SIG-M5 (cell line): Measurements from ENCODE around the gene RGS7.
"Not testable (repeated sequence)": the region's sequence is repeated elsewhere in the genome, so short reads cannot be mapped to it uniquely, and the experiment has no call there.

Source experiments
- DNase-seq: peaks from one replicate; lab custom pipeline; 2025; lab: John Stamatoyannopoulos, UW

RGS7 gene

DNA sequence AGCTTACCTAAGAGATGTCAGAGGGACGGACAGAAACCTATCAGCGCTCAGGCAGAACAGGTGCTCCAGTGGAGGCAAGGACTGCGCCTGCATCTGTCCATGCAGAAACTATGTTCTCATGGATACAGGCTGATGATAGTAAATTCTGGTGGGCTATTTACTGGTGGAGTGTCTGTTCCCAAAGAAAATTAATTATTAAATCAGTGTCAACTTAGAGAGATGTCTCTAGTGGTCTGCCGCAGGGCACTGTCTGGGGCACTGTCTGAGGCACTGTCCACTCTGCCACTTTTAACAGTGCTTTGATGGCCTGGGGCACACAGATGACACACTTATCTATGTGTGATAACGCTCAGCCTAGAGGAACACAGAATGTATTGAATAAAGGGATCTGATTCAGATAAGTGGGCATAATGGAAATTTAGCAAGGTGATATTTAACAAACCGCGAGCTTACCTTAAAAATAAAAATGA, 148.1 kb downstream of the RGS7 start:
- DNase-seq = no peak

DNA sequence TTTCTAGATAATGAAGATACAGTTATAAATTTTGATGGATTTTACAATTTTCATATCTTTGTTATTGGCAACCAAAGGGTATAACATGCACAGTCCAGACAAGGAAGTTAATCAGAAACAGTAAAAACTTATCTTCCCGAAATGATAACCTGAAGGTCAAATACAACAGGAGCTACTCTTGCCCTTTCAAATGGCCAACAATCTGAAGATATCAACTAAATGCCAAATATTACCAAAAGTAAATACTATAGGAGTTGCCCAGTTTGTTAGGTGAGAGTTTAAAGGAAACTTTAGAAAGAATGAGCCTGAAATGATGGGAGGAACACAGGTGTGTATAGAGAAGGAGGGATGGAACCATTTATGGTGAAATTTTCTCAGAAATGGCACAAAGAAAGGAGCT, 153.2 kb downstream of the RGS7 start:
- no peak for DNase-seq

DNA sequence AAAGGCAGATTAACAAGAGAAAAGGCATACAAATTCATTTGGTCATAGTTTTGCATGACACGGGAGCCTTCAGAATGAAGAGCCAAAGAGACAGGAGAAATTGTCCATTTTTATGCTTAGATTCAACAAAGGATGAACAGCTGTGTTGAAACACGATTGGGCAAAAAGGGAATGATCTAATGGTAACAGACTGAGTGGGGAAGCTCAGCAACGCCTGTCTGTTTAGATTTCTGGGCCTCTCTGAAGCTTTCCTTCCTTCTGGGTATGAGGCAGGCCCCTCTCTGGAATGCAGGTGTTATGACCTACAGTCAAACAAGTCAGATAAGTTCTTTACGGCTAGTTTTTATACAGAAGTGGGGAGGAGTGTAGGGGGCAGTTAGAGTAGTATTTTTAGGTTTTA, 154.6 kb downstream of the RGS7 start:
- DNase-seq = no peak

DNA sequence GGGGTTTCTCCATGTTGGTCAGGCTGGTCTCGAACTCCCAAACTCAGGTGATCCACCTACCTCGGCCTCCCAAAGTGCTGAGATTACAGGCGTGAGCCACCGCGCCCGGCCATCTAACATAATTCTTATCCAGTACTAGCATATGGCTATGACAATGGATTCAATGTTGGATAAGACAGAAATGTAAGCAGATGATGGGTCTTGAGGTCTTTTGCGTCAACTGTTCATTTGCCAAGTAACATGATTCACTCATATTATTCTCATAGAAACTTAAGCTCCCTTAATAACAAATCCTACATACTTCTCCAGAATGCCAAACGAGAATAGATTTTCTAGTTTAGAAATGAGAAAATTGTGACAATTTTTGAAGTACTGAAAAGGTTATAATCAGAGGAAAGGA, 170.3 kb downstream of the RGS7 start:
- no peak for DNase-seq

DNA sequence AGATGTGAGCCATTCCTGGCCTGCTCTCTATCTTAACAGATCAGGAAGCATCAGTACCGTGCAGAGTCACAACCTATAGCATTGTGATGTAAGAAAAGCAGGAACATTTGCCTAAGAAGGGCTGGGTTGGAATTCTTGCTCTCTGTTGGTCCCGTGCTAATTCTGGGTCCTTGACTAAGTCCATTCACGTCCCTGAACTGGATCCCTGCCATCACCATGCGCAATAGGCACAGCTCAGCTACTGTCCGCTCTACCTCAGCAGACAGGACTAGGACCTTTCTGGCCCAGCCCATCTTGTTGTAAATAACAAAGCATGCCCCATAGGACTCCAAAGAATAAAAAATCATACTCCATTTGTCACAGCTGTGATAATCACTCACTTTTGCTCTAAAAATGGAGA, 175.0 kb downstream of the RGS7 start:
- no peak for DNase-seq

DNA sequence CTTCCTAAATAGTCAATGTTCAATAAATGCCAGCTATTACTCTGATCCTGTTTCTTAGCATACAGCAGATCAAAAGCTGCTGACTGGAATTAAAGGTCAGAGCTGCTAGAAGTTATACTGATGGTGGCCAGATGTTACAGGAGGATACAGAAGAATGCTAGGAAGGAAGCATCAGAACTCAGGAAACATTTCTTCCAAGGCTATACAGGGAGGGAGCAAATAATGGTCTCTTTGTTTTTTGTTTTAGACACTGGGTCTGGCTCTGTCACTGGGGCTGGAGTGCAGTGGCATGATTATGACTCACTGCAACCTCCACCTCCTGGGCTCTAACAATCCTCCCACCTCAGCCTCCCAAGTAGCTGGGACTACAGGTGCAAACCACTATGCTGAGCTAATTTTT, 175.5 kb downstream of the RGS7 start:
- no peak for DNase-seq

DNA sequence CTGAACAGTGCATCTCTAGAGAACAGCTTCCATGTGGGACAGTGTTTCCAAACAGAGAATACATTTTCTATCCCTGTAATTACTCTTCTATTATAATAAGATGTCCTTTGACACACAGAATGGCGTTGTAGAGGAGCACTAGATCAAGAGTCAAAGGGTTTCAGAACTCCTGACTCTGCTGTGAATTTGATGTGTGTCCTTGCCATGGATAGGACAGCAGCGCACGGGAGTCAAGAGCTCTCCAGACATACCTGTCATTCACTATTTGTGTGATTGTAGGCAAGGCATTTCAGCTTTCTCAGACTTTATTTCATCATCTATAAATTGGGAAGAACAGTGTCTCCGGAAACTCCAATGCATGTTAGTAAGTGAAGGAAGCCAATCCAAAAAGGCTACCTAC, 176.4 kb downstream of the RGS7 start:
- no peak for DNase-seq

DNA sequence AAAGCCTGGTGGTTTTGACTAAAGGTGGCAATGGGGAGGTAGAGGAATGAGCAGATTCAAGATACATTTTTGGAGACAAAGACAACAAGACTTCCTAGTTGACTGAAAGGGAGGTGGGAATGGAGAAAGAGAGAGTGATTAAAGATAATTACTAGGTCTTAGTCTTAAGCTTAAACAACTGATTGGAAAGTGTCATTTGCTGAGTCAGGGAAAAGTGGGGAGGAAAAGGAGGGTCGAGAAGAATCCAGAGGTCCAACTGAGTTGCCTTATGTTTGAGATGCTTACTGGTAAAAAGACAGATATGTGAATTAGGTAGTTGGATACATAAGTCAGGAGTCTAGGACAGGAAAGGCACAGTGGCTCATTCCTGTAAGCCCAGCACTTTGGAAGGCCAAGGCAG, 179.3 kb downstream of the RGS7 start:
- no peak for DNase-seq

DNA sequence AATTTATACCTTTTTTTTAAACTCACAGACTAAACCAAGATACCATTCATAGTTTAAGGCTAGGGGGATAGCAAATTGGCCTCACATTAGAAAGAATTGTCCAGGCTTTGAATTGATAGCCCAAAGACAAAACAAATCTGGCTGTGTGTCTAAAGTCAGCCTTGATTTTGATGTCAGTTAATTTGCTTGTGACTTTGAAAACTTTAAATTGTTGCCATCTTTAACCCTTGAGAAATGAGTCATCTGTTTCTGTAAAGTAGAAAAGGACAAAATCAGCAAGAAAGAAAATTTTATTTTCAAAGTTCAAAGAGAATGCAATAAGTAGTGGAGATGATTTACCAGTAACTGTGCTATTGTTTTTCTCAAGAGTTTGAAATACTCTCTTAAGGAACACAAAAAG, 184.5 kb downstream of the RGS7 start:
- no peak for DNase-seq

DNA sequence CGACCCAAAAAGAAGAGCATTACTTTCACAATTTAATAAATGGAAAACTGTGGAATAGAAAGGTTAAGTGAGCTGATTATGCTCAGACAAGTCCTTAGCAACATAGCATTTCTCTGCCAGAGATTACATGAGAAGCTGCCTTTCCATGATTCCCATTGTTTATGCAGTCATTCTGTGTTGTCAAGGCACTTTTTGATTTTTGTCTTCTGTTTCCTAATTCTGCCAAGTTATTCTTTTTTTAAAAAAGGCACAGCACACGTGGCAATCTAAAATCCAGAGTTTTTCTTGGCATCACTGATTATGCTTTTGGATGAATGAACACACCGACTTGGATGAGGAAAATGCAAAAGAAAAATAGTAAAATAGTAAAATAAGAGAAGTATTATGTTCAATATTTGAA, 185.0 kb downstream of the RGS7 start:
- DNase-seq = no peak

DNA sequence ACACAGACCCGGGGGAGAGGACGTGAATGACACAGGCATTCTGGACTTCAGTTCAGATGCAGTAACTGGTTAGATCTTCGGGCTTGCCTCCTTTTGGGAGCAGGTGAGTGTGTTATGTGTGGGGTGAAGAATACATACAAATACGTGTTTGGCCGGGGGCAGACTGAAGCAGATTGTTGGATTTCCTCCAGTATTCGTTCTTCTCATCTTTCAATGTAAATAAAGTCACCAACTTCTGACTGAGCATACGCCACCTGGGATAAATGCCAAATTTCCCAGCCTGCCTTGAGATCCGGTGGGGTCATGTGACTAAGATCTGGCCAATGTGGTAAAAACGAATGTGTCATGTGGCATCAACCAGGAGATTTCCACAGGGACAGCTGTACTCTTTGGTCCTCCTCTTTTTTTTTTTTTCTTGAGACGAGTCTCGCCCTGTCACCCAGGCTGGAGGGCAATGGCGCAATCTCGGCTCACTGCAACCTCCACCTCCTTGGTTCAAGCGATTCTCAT, 189.8 kb downstream of the RGS7 start:
- no peak for DNase-seq

DNA sequence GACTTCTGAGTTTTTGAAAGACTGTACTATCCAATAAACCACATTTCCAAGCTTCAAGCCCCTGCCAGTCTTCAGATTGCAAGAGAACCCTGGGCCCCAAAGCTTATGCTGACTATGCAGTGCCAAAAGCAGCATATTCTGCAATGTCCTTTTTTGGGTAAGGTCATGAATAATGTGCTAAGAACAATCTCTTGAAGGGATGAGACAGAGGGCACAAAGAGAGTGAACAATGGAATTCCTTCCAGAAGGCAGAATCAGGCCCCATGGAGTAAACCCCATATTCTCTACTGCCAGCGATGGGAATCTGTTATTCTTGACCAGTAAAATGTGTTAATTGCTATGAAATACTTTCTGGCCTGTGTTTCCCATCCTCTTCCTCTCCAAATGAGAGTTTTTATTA, 190.4 kb downstream of the RGS7 start:
- no peak for DNase-seq

DNA sequence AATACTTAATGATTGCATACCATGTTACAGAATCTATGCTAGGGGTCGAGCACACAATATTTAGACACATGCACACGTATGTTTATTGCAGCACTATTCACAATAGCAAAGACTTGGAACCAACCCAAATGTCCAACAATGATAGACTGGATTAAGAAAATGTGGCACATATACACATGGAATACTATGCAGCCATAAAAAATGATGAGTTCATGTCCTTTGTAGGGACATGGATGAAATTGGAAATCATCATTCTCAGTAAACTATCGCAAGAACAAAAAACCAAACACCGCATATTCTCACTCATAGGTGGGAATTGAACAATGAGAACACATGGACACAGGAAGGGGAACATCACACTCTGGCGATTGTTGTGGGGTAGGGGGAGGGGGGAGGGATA, 191.7 kb downstream of the RGS7 start:
- not testable (repeated sequence) for DNase-seq

DNA sequence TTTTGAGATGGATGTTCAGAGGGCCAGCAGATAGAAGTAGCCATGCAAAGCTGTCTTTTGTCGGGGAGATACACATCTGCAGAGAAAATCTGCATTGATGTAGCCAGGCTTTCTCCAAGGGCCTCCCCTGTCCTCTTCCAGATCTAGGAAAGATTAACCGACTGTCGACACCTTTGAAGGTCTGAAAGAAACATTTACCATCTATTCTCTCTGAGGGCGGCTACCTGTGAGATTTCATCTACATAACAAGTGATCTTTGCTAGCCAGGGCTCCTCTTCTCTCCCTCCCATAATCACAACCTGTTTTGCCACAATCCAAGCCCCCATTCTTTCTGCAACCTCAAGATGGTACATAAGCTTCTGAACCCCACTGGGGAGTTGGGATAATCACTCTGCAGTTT, 193.6 kb downstream of the RGS7 start:
- DNase-seq = no peak

DNA sequence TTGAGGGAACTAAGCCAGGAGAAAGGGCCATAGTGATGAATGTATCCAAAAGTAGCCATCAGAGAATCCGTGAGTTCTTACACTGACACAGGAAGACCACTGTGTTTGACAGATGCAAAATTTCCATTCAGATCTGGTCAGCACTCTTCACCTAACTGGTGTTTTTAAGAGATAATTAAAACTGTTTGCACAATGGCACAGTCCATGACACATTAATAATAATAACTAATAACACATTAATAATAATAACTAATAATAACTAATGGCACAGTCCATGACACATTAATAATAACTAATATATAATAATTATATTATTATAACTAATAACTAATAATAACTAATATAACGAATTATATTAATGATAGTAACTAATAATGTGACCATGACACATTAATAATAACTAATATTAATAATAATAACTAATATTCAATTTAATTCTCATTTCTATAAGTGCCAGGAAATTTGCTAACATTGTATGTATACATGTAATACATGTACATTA, 195.8 kb downstream of the RGS7 start:
- no peak for DNase-seq

DNA sequence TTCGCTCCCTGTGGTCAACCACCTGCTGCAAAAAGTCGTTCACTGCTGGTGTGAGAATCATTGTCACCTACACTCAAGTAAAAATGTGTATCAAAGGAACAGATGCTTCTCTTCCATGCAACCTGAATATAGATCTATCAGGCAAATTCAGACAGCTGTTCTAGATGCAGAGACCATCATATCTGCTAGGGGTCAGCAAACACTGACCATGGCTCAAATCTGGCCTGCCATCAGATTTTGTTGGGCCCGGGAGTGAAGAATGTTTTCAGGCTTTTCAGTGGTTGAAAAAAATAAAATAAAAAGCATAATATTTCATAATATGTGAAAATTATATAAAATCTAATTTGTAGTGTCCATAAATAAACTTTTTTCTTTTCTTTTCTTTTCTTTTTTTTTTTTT, 199.6 kb downstream of the RGS7 start:
- no peak for DNase-seq

DNA sequence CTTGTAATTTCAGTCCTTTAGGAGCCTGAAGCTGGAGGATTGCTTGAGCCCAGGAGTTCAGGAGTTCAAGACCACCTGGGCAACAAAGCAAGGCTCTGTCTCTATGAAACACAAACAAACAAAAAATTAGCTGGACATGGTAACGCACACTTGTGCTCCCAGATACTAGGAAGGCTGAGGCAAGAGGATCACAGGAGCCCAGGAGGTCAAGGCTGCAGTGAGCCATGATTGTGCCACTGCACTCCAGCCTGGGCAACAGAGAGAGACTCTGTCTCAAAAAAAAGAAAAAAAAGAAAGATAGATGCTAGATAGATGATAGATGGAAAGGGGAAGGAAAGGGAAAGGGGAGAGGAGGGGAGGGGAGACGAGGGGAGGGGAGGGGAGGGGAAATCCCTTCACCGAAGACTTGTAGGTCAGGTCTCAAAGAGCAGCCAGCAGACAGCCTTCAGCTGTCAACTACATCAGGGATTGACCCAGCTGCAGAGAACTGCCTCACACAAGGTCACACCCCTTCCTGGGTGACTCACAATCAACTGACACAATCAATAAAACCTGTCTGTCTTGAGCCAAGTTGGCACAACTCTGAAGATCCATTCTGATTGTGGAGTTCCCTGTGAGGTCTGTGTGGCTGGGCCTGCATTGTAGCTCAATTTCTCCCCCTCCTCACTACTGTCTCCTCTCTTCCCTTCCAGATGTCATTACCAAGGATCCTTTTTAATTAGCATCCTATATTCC, 200.6 kb downstream of the RGS7 start:
- DNase-seq = no peak

DNA sequence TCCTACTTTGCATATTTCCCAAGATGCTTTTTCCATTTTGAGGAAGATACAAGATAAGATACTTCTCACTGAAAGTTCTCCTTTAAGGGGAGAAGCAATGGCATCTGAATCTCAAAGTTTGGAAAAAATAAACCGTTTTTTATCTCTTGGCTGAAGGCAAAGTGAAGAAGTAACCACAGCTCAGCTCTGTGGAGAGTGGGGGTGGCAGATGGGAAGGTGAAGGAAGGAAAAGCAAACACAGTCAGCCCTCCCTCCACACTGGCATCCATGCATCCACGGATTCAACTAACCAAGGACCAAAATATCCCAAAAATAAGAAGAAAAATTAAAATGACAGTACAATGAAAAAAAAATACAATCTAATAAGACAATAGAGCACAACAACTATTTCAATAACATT, 211.1 kb downstream of the RGS7 start:
- DNase-seq = no peak

DNA sequence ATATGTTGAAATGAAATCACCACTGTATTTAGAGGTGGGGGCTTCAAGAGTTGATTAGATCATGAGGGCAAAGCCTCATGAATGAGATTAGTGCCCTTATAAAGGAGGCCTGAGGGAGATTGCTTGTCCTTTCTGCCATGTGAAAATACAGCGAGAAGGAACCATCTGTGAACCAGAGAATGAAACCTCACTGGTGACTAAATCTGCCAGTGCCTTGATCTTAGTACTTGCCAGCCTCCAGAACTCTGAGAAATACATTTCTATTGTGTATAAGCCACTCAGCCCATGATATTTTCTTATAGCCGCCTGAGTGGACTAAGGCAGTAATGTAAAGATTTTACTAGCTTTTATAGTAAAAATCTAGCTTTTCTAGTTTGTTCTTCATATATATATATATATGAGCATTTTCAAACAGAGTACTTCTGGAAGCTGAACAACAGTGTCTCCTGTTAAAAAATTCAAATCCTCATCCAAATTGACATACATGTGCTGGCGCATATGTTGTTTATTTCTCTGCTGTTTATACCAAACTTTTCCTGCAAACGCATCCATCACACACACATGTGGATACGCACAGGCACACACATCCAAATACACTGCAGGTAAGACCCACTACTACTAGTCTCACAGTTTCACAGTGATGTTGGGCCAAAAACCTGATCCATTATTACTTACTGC, 213.1 kb downstream of the RGS7 start:
- DNase-seq = no peak

DNA sequence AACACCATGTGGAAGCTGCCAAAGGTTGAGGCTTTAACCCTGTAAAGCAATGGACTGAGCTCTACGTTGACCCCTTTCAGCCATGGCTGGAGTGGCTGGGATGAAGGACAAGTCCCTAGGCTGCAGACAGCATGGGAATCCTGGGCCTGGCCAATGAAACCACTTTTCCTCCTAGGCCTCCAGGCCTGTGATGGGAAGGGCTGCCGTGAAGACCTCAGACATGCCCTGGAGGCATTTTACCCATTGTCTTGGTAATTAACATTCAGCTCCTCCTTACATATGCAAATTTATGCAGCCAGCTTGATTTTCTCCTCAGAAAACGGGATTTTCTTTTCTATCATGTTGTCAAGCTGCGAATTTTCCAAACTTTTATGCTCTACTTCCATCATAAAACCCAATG, 214.5 kb downstream of the RGS7 start:
- DNase-seq = no peak

DNA sequence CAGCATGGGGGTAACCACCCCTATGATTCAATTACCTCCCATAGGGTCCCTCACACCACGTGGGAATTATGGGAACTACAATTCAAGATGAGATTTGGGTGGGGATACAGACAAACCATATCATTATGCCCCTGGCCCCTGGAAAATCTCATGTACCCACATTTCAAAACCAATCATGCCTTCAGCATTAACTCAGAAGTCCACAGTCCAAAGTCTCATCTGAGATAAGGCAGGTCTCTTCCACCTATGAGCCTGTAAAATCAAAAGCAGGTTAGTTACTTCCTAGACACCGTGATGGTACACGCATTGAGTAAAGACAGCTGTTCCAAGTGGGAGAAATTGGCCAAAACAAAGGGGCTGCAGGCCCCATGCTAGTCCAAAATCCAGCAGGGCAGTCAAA, 215.4 kb downstream of the RGS7 start:
- not testable (repeated sequence) for DNase-seq

DNA sequence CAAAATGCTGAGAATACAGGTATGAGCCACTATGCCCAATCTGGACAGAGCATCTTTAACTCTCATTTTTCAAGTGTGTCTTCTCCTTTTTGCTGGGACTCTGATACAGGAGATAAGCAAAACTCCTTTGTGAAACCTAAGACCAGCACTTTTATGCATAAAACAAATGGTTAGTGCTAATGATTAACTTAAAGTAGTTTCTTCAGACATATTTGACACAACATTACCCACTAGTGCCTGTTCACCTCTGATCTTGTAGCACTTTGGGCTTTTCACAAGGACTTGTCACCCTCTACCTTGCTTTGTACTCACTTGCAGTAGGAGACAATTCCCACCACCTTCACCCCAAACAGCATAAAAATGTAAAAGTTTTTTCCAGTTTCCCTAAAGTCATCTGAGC, 216.3 kb downstream of the RGS7 start:
- DNase-seq = no peak

DNA sequence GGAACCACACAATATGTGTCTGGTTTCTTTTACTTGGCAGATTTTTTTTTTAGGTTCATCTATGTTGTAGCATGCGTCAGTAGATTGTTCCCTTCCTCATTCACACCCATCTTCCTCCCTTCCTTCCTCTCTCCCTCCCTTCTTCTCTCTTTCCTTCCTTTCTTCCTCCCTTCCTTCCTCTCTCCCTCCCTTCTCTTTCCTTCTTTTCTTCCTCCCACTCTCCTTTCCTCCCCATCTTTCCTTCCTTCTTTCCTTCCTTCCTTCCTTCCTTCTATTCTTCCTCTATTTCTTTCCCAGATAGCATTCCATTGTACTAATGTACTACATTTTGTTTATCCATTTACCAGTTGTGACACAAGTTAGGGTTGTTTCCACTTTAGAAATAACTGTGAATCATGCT, 218.0 kb downstream of the RGS7 start:
- DNase-seq = no peak

DNA sequence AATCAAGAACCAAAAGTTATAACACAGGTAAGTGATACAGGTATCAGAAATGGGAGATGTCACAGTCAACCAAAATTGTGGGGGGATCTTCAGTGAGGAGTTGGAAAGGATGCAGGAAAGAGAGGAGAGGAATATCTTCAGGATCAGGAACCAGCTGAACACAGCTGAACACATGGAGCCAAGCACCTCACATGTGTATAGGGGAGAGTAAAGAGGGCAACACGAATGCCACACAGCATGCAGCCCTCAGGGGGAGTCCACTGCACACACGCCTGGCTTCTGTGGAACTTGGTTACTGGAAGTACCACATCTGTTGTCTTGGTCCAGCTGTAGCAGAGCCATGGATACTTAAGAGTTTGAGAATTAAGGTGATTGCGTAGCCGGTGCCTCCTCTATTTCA, 218.8 kb downstream of the RGS7 start:
- no peak for DNase-seq
